ENCODE measurements around the gene FBP1. TPM values are rescaled to one million over a fixed set of nuclear protein-coding genes. Genes with fewer than 3 reads are reported as not detected.

The FBP1 gene
- not detected in 2 replicates for total RNA-seq

DNA sequence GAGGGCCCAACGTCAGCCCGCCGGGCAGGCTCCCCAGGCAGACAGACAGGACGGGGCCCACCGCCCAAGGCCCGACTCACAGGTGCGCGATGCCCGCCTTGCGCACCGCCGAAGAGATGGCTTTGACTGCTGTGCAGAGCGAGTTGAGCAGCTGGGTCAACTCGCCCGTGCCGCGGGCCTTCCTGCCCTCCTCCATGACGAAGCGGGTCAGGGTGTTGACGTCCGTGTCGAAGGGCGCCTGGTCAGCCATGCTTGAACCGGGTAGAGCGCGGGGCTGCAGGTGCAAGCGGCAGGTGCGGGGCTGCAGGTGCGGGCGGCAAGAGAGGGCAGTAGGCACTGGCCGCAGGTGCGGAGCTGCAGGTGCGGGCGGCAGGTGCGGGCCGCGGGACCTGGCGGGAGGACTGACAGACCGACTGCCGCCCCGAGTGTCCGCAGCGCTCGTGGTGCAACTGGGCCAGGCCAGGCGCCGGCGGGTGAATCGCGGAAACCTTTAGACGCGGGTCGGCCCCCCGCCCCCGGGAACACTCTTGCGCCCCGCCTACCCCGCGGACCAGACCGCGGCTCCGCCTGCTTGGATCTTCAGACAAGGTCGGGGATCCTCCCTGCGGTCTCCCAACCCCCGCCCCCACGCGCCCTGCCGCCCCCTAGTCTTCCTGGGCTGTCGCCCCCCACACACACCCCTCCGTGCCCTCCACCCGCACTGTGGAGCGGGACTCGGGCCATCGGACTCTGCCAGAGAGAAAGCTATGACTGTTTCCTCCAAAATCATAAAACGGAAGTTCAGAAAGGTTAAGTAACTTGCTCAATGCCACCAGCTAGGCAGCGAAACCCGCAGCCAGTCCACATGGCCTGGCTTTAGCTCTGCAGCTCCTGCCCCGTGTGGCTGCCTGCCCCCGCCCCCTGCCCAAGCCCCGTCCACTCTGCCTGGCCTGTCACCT lies at the start of gene FBP1:
Gene FBP1, minus strand, starts transcription at position 458 of the 938 bp plus-strand sequence. Its CDS starts 208 bp downstream, at position 250.

DNA sequence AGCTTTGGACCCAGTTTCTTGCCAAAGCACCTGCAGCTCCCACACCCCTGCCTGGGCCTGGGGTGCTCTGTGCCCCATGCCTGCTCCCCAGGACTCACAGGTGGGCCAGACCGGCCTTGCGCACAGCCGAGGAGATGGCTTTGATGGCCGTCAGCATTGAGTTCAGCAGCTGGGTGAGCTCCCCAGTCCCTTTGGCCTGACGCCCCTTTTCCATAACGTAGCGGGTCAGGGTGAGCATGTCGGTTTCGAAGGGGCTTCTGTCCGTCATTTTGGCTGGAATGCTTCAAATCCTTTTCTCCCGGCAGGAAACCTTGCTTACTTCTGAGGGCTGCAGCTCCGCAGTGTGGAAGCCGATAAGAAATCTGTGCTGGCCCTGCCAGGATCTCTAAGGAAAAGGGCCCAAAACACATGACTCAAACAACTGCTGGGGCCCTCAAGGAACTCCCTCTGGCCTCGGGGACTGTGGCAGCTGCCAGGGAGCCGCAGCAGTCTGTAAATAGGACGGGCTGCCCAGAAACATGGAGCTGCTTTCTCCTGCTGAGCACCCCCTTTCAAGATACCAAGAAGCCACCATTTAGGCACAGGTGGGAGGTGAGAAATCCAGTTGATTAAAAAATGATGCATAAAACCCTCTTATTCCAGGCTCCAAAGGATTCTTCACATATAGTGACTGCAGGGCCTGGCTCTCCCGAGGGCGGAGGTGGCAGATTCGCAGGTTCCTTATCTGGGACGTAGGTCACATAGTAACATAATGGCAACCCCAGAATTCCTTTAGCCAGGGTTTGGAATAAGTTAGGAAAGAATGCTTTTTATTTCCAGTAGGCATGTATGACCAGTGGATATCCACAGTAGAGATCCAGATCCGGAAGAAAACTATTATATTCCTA lies 45.6 kb downstream of the FBP1 start, which contains the start of gene FBP2:
Gene FBP2, minus strand, starts transcription at position 366 of the 887 bp plus-strand sequence. Its CDS starts 98 bp downstream, at position 268.

DNA sequence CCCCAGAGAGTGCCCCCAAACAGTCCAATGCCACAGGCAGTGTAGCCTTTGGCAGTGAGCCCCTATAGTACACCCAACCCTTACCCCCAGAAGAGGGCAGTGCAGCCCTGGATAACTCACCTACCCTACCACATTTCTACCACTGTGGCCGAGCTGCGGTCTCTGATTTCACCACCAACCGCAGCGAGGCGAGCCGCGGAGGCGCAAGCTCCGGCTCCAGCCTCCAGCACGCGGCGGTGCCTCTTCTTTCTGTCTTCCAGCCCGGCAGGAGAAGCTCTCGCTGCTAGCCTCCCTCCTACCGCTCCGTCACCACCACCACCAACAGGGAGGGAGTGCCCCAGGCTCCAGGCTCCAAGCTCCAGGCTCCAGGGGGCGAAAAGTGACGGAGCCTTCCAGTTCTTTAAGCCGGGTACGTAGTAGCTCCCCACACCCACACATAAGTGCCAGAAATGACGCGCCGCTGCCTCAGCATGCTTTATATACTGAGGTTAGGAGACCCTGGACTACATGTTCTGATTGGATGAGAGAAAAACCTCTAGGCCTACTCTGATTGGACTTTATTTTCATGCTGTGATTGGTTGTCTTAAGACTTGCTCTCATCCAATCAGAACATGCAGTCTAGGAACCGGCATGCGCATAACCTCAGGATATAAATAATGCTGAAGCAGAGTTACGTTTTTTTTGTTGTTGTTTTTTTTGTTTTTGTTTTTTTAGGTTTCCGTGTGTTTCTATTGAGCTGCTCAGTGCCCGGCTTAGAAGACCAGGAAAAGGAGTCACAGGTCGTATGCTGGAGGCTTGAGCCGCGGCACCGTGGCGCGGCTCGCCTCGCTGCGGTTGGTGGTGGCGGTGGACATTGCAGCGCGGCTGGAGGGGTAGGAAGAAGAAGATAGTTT lies 84.6 kb downstream of the FBP1 start, which contains the start of gene PCAT7:
Gene PCAT7, plus strand, starts transcription at position 645 of the 893 bp plus-strand sequence.

Other genes starting within 250 kb of the FBP1 start
- not detected in 2 replicates for gene PCAT7, start 84.4 kb downstream of the FBP1 start, total RNA-seq
- not detected in 2 replicates for gene FBP2, start 45.7 kb downstream of the FBP1 start, total RNA-seq
- 82.7 and 84.2 TPM in 2 replicates for gene AOPEP, start 87.2 kb upstream of the FBP1 start, total RNA-seq